Sigmoid colon (tissue), 7 donors: ENCODE results near the gene CLEC9A. TPM values are rescaled to one million over a fixed set of nuclear protein-coding genes. Genes with fewer than 3 reads are reported as not detected.

ENCODE experiments used
- DNase-seq: peaks from one replicate; pipeline ENCODE4 v3.0.0-alpha.2; 2019
- H3K27ac ChIP-seq, 4 donors: fragments of 200-600 bp; sonication (generic); one replicate each; pipeline ENCODE4 v1.5.1; 2016 to 2019; ENCODE audit warnings: mild to moderate bottlenecking in 1 of 4
- H3K27me3 ChIP-seq, 3 donors: fragments of 200-600 bp; sonication (generic); one replicate each; pipeline ENCODE4 v1.5.1; 2019; ENCODE audit warnings: mild to moderate bottlenecking in 1 of 3
- H3K36me3 ChIP-seq, 4 donors: fragments of 200-600 bp; sonication (generic); one replicate each; pipeline ENCODE4 v1.5.1; 2016 to 2019
- H3K4me1 ChIP-seq, 4 donors: fragments of 200-600 bp; sonication (generic); one replicate each; pipeline ENCODE4 v1.5.1; 2017 to 2019
- H3K4me3 ChIP-seq, 4 donors: fragments of 200-600 bp; sonication (generic); one replicate each; pipeline ENCODE4 v1.5.1; 2017 to 2019; ENCODE audit warnings: mild to moderate bottlenecking in 2 of 4, moderate library complexity in 1 of 4
- H3K9me3 ChIP-seq, 4 donors: fragments of 200-600 bp in 3 of 4; sonication (generic) in 3 of 4; one replicate each; pipeline versions ENCODE4 v1.5.1 to v1.6.1; 2013 to 2019
- CTCF ChIP-seq, 4 experiments: fragments of 450-650 bp in 3 of 4; fragments of 200-600 bp in 1 of 4; IDR thresholded peaks; one replicate each; pipeline ENCODE4 v1.5.1; 2016 to 2019; ENCODE audit warnings: antibody characterized with exemption in 4 of 4, mild to moderate bottlenecking in 3 of 4, moderate library complexity in 2 of 4
- EP300 ChIP-seq, 4 donors: sonication (generic); formaldehyde crosslinking; IDR thresholded peaks; one replicate each; pipeline ENCODE4 v1.6.1; 2017; ENCODE audit warnings: antibody characterized with exemption in 4 of 4
- POLR2A ChIP-seq, 2 donors: fragments of 450-650 bp; IDR thresholded peaks; one replicate each; pipeline ENCODE4 v1.6.1; 2016; ENCODE audit warnings: antibody characterized with exemption in 2 of 2, mild to moderate bottlenecking in 2 of 2, moderate library complexity in 2 of 2
- POLR2AphosphoS5 ChIP-seq, 4 donors: sonication (generic); formaldehyde crosslinking; IDR thresholded peaks; one replicate each; pipeline ENCODE4 v1.6.1; 2017; ENCODE audit warnings: antibody characterized with exemption in 4 of 4
- WGBS, 2 donors: extraction: QIAGEN DNeasy Blood & Tissue Kit; methylation state at CpG; one replicate each; pipeline ENCODE4 v1.1.7; 2013; 5-methylcytosine and 5-hydroxymethylcytosine counted together
- intact Hi-C: fragments of 100-400 bp; cut with DNase I; formaldehyde crosslinking; loops from one replicate; pipeline ENCODE4 v1.15.1; 2023
- polyA plus RNA-seq, 3 donors: library from polyadenylated mRNA; stranded (reverse); fragments of 200-250 nt; gene quantifications; one replicate each; pipeline ENCODE4 v1.2.3, GENCODE V29; 2013
- total RNA-seq, 4 donors: library from RNA; depleted of rRNA; stranded (reverse); fragments of >200 nt; gene quantifications; one replicate each; pipeline ENCODE4 v1.1.0, GENCODE V29; 2016
- donor health status: healthy with polysubstance abuse.
- donor health status: Bipolar disorder and iron deficiency.
- donor health status: healthy.

The CLEC9A gene
- total and polyA plus RNA-seq, 7 donors = 0.46 to 1.5 TPM; not detected in 5

GRCh38 chr12:10072131-10072530 lies 41.6 kb downstream of the CLEC9A start:
- no peaks in the 10 kb centered on the region for H3K36me3 ChIP-seq
- no peak overlapping the region for H3K4me3 ChIP-seq
- no peak for TF ChIP-seq POLR2AphosphoS5 (IDR thresholded peaks at IDR 0.05)
- TF ChIP-seq EP300 (IDR thresholded peaks at IDR 0.05) = no peak
- TF ChIP-seq CTCF (IDR thresholded peaks at IDR 0.05) = no peak
- no peak for TF ChIP-seq POLR2A (IDR thresholded peaks at IDR 0.05)
- H3K9me3 ChIP-seq = no peaks in the 10 kb centered on the region
- 92 to 93% methylated on average over 2 of the region's 2 CpGs for WGBS, 2 donors
- intact Hi-C loops = no loop called here
- no peak overlapping the region for H3K27ac ChIP-seq
- no peaks in the 10 kb centered on the region for H3K27me3 ChIP-seq
- peaks cover 0 to 15% (median 11%) of the 10 kb centered on the region in 4 donors for H3K4me1 ChIP-seq
- DNase-seq = no peak

- Histone ChIP-seq H3K36me3 (no peaks in the 10 kb centered on the region), H3K9me3 (no peaks in the 10 kb centered on the region), H3K4me1 (peaks cover 0 to 15% (median 3%) of the 10 kb centered on the region in 4 donors), H3K27ac (no peak overlapping the region), H3K4me3 (no peak overlapping the region), H3K27me3 (no peaks in the 10 kb centered on the region)
- intact Hi-C loops = no loop called here
- TF ChIP-seq POLR2A (IDR thresholded peaks at IDR 0.05) (no peak), EP300 (IDR thresholded peaks at IDR 0.05) (no peak), CTCF (IDR thresholded peaks at IDR 0.05) (no peak), POLR2AphosphoS5 (IDR thresholded peaks at IDR 0.05) (no peak)
- no peak for DNase-seq
- 95 to 97% methylated on average over 5 of the region's 5 CpGs for WGBS, 2 donors
Measured at GRCh38 chr12:10073261-10073660, 42.8 kb downstream of the CLEC9A start.

GRCh38 chr12:10075451-10075850 lies 45.0 kb downstream of the CLEC9A start:
- TF ChIP-seq POLR2A (IDR thresholded peaks at IDR 0.05) = no peak
- no peak for TF ChIP-seq POLR2AphosphoS5 (IDR thresholded peaks at IDR 0.05)
- TF ChIP-seq EP300 (IDR thresholded peaks at IDR 0.05) = no peak
- no peak for TF ChIP-seq CTCF (IDR thresholded peaks at IDR 0.05)
- Histone ChIP-seq H3K27ac (no peak overlapping the region), H3K27me3 (no peaks in the 10 kb centered on the region), H3K36me3 (no peaks in the 10 kb centered on the region), H3K9me3 (no peaks in the 10 kb centered on the region), H3K4me3 (no peak overlapping the region), H3K4me1 (no peaks in the 10 kb centered on the region)
- DNase-seq = no peak
- intact Hi-C loops = loop anchor here (2.0 kb wide), 1 partner anchor 63 kb away; no protein-coding TSS in a partner anchor

GRCh38 chr12:10082117-10082874 lies 51.8 kb downstream of the CLEC9A start:
- Histone ChIP-seq H3K9me3 (no peaks in the 10 kb centered on the region), H3K4me3 (no peak overlapping the region), H3K27ac (no peak overlapping the region), H3K4me1 (no peaks in the 10 kb centered on the region), H3K36me3 (no peaks in the 10 kb centered on the region), H3K27me3 (no peaks in the 10 kb centered on the region)
- no peak for DNase-seq
- TF ChIP-seq POLR2AphosphoS5 (IDR thresholded peaks at IDR 0.05) (no peak), EP300 (IDR thresholded peaks at IDR 0.05) (no peak), CTCF (IDR thresholded peaks at IDR 0.05) (no peak), POLR2A (IDR thresholded peaks at IDR 0.05) (no peak)
- 59 to 61% methylated on average over 5 of the region's 5 CpGs for WGBS, 2 donors
- intact Hi-C loops = no loop called here

GRCh38 chr12:10084733-10085132 lies 54.3 kb downstream of the CLEC9A start:
- no peak for DNase-seq
- 81 to 92% methylated on average over 6 of the region's 6 CpGs for WGBS, 2 donors
- intact Hi-C loops = no loop called here
- no peaks in the 10 kb centered on the region for H3K36me3 ChIP-seq
- H3K4me3 ChIP-seq = no peak overlapping the region
- TF ChIP-seq CTCF (IDR thresholded peaks at IDR 0.05) (no peak), POLR2A (IDR thresholded peaks at IDR 0.05) (no peak), POLR2AphosphoS5 (IDR thresholded peaks at IDR 0.05) (no peak), EP300 (IDR thresholded peaks at IDR 0.05) (no peak)
- H3K9me3 ChIP-seq = no peaks in the 10 kb centered on the region
- no peaks in the 10 kb centered on the region for H3K27me3 ChIP-seq
- H3K4me1 ChIP-seq = no peaks in the 10 kb centered on the region
- no peak overlapping the region for H3K27ac ChIP-seq
